Measurements from ENCODE around the gene GREM1. TPM values are rescaled to one million over a fixed set of nuclear protein-coding genes. Genes with fewer than 3 reads are reported as not detected.

Gene GREM1
- total and polyA plus RNA-seq, 2 of the 8 experiments (the other 6 are each of a cell fraction or from before 2014, with no cell fraction given), result 0.12 to 1.1 TPM

DNA sequence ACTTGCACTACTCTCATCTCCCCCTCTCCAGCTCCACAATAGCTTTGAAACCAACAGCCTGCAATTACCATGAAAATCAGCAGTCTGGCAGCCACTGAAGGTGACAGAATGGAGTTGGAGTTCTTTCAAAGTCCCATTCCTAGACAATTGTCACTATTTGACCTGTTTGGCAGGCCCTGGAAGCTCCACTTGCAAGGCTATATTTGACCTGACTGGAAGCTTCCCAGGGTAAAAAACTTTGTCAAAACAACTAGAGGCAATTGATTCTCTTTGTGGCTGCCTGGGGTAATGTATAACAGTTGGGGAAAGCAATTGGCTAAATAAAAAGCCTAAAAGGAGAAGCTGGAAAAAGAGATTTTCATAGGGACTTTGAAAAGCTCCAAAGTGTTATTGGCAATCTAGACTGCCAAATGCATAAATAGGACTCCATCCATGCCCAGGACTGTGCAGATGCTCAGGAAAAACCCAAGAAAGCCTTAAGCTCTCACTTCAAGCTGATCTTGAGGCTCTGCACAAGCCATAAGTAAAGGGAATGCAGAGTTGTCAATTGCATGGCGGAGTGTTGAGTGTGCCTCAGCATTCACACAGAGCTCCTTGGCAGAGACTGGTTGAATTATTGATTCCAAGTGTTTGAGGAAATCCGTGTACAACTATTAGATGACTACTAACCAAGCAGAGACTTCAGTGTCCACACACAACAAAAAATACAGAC is 18.3 kb downstream of the GREM1 start (continued):
- TF ChIP-seq ZNF274 (IDR thresholded peaks at IDR 0.05; ENCODE audit: borderline replicate concordance, extremely low read depth, low read length) (no peak), RXRA (IDR thresholded peaks at IDR 0.05; ENCODE audit: insufficient read depth, low read depth, low read length) (no peak), MAFK (IDR thresholded peaks at IDR 0.05; ENCODE audit: low read depth, low read length) (no peak)
- TF ChIP-seq, protein P1, sequence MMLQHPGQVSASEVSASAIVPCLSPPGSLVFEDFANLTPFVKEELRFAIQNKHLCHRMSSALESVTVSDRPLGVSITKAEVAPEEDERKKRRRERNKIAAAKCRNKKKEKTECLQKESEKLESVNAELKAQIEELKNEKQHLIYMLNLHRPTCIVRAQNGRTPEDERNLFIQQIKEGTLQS (IDR thresholded peaks at IDR 0.05; ENCODE audit: insufficient read depth, low read depth, low read length), result no peak

Measured in H1 (cell line).